Panc1 (cell line): ENCODE data around the gene CELF2.

Experiments
- POLR2AphosphoS5 ChIP-seq: IDR thresholded peaks from 2 replicates; pipeline ENCODE4 v1.6.1; 2012; ENCODE audit warnings: mild to moderate bottlenecking, low read depth, low read length, moderate library complexity
- REST ChIP-seq, 2 experiments: IDR thresholded peaks; 2 replicates each; pipeline ENCODE4 v1.6.1; 2011 to 2012; ENCODE audit warnings: low read depth in 2 of 2, control low read depth in 1 of 2, low read length in 1 of 2, mild to moderate bottlenecking in 1 of 2, moderate library complexity in 1 of 2; ENCODE audit not compliant: insufficient read depth in 1 of 2
- SIN3A ChIP-seq: IDR thresholded peaks from 2 replicates; pipeline ENCODE4 v1.6.1; 2012; ENCODE audit warnings: low read depth, mild to moderate bottlenecking, low read length, moderate library complexity, borderline replicate concordance; ENCODE audit not compliant: insufficient read depth
- TCF7L2 ChIP-seq: IDR thresholded peaks from 2 replicates; pipeline ENCODE4 v1.6.1; 2011; ENCODE audit warnings: mild to moderate bottlenecking, low read depth, low read length, inconsistent platforms
- TF ChIP-seq, protein P1 (sequence below): fragments of 450-650 bp; IDR thresholded peaks from 2 replicates; pipeline ENCODE4 v1.5.1; 2017; ENCODE audit warnings: mild to moderate bottlenecking

DNA sequence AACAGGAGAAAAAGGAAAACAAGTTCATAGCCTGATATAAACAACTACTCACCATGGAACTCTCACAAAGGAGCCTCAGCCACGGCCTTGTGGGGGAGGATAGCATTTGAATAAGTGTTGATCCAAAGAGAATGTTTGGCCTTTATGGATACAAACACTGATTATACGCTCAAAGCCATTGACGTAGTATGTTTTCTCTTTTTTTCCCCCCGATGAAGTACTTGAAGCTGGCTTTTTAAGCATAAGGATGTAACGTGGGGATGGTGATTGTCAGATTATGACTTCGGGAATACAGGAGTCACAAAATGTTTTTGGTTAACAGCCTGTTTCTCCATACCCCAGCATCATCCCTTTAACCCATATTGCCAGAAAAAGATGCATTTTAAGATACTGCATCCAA lies 39.8 kb downstream of the CELF2 start:
- TF ChIP-seq, protein P1, sequence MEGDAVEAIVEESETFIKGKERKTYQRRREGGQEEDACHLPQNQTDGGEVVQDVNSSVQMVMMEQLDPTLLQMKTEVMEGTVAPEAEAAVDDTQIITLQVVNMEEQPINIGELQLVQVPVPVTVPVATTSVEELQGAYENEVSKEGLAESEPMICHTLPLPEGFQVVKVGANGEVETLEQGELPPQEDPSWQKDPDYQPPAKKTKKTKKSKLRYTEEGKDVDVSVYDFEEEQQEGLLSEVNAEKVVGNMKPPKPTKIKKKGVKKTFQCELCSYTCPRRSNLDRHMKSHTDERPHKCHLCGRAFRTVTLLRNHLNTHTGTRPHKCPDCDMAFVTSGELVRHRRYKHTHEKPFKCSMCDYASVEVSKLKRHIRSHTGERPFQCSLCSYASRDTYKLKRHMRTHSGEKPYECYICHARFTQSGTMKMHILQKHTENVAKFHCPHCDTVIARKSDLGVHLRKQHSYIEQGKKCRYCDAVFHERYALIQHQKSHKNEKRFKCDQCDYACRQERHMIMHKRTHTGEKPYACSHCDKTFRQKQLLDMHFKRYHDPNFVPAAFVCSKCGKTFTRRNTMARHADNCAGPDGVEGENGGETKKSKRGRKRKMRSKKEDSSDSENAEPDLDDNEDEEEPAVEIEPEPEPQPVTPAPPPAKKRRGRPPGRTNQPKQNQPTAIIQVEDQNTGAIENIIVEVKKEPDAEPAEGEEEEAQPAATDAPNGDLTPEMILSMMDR = no peak
- TF ChIP-seq POLR2AphosphoS5 = no peak
- no peak for TF ChIP-seq SIN3A
- TF ChIP-seq REST (IDR thresholded peaks at IDR 0.05; ENCODE audit: insufficient read depth in 1 of 2, low read depth in 2 of 2, low read length in 1 of 2) = no peak
- TF ChIP-seq TCF7L2 = no peak
